ENCODE results near the gene STK11. TPM values are rescaled to one million over a fixed set of nuclear protein-coding genes. Genes with fewer than 3 reads are reported as not detected.

The STK11 gene
- total and polyA plus RNA-seq, 2 donors, result 31.7 to 56.5 TPM

GRCh38 chr19:1248139-1248785, 42.7 kb downstream of the STK11 start, which contains the start of gene MIDN:
MIDN (plus strand) TSS chr19:1248583; CDS start chr19:1250297, 1,714 bp downstream.
- peak within 1 kb of the TSS; percentile 99 for H3K27ac ChIP-seq (ENCODE audit: low read depth)
- peaks cover 4% of the 10 kb centered on the region for H3K4me1 ChIP-seq (ENCODE audit: insufficient read depth)
- no peaks in the 10 kb centered on the region for H3K36me3 ChIP-seq (ENCODE audit: insufficient read depth)
- peak within 1 kb of the TSS; percentile 64 for H3K4me3 ChIP-seq (ENCODE audit: low read depth, low read length)
- DNase-seq (ENCODE audit: extremely low spot score), result no peak
- 1% methylated on average over 59 of the region's 60 CpGs for WGBS

- Histone ChIP-seq H3K36me3 (ENCODE audit: insufficient read depth) (no peaks in the 10 kb centered on the region), H3K4me3 (ENCODE audit: low read depth, low read length) (peak overlapping the region; percentile 64), H3K27ac (ENCODE audit: low read depth) (peak overlapping the region; percentile 99), H3K4me1 (ENCODE audit: insufficient read depth) (peaks cover 4% of the 10 kb centered on the region)
- under 1% methylated on average over 74 of the region's 74 CpGs for WGBS
- no peak for DNase-seq (ENCODE audit: extremely low spot score)
Measured at GRCh38 chr19:1248786-1249297, 43.3 kb downstream of the STK11 start.

GRCh38 chr19:1249298-1249989, 43.9 kb downstream of the STK11 start:
- Histone ChIP-seq H3K4me1 (ENCODE audit: insufficient read depth) (peaks cover 4% of the 10 kb centered on the region), H3K27ac (ENCODE audit: low read depth) (peak overlapping the region; percentile 99), H3K4me3 (ENCODE audit: low read depth, low read length) (peak overlapping the region; percentile 98), H3K36me3 (ENCODE audit: insufficient read depth) (no peaks in the 10 kb centered on the region)
- DNase-seq (ENCODE audit: extremely low spot score), result peak; percentile 87
- under 1% methylated on average over 102 of the region's 102 CpGs for WGBS

- DNase-seq (ENCODE audit: extremely low spot score), result no peak
- H3K4me3 ChIP-seq (ENCODE audit: low read depth, low read length), result peak overlapping the region; percentile 98
- H3K27ac ChIP-seq (ENCODE audit: low read depth), result peak overlapping the region; percentile 98
- WGBS, result under 1% methylated on average over 67 of the region's 67 CpGs
- H3K36me3 ChIP-seq (ENCODE audit: insufficient read depth), result peaks cover 3% of the 10 kb centered on the region
- H3K4me1 ChIP-seq (ENCODE audit: insufficient read depth), result peaks cover 4% of the 10 kb centered on the region
Measured at GRCh38 chr19:1249990-1250436, 44.4 kb downstream of the STK11 start.

GRCh38 chr19:1250437-1251260, 45.1 kb downstream of the STK11 start:
- peak overlapping the region; percentile 98 for H3K4me3 ChIP-seq (ENCODE audit: low read depth, low read length)
- DNase-seq (ENCODE audit: extremely low spot score), result no peak
- H3K27ac ChIP-seq (ENCODE audit: low read depth), result peak overlapping the region; percentile 98
- peaks cover 1% of the 10 kb centered on the region for H3K4me1 ChIP-seq (ENCODE audit: insufficient read depth)
- WGBS, result under 1% methylated on average over 90 of the region's 90 CpGs
- peaks cover 5% of the 10 kb centered on the region for H3K36me3 ChIP-seq (ENCODE audit: insufficient read depth)

GRCh38 chr19:1251330-1252220, 46.0 kb downstream of the STK11 start:
- Histone ChIP-seq H3K4me1 (ENCODE audit: insufficient read depth) (peaks cover 1% of the 10 kb centered on the region), H3K27ac (ENCODE audit: low read depth) (peak overlapping the region; percentile 98), H3K4me3 (ENCODE audit: low read depth, low read length) (peak overlapping the region; percentile 98), H3K36me3 (ENCODE audit: insufficient read depth) (peaks cover 8% of the 10 kb centered on the region)
- DNase-seq (ENCODE audit: extremely low spot score), result no peak
- WGBS, result 7% methylated on average over 41 of the region's 41 CpGs

GRCh38 chr19:1252221-1252820, 46.7 kb downstream of the STK11 start:
- peaks cover 1% of the 10 kb centered on the region for H3K4me1 ChIP-seq (ENCODE audit: insufficient read depth)

GRCh38 chr19:1252821-1253513, 47.4 kb downstream of the STK11 start:
- DNase-seq (ENCODE audit: extremely low spot score), result no peak
- Histone ChIP-seq H3K36me3 (ENCODE audit: insufficient read depth) (peaks cover 11% of the 10 kb centered on the region), H3K27ac (ENCODE audit: low read depth) (peak overlapping the region; percentile 98), H3K4me3 (ENCODE audit: low read depth, low read length) (peak overlapping the region; percentile 98), H3K4me1 (ENCODE audit: insufficient read depth) (peaks cover 1% of the 10 kb centered on the region)
- under 1% methylated on average over 26 of the region's 26 CpGs for WGBS

More at GRCh38 chr19:1252221-1252820, 46.7 kb downstream of the STK11 start:
- peaks cover 11% of the 10 kb centered on the region for H3K36me3 ChIP-seq (ENCODE audit: insufficient read depth)
- H3K27ac ChIP-seq (ENCODE audit: low read depth), result peak overlapping the region; percentile 98
- under 1% methylated on average over 30 of the region's 30 CpGs for WGBS
- peak overlapping the region; percentile 98 for H3K4me3 ChIP-seq (ENCODE audit: low read depth, low read length)
- no peak for DNase-seq (ENCODE audit: extremely low spot score)

- DNase-seq (ENCODE audit: extremely low spot score), result no peak
- H3K36me3 ChIP-seq (ENCODE audit: insufficient read depth), result peaks cover 11% of the 10 kb centered on the region
- peak overlapping the region; percentile 98 for H3K27ac ChIP-seq (ENCODE audit: low read depth)
- H3K4me3 ChIP-seq (ENCODE audit: low read depth, low read length), result peak overlapping the region; percentile 98
- H3K4me1 ChIP-seq (ENCODE audit: insufficient read depth), result peaks cover 1% of the 10 kb centered on the region
- 29% methylated on average over 23 of the region's 23 CpGs for WGBS
Measured at GRCh38 chr19:1253514-1254080, 48.0 kb downstream of the STK11 start.

- Histone ChIP-seq H3K27ac (ENCODE audit: low read depth) (peak overlapping the region; percentile 98), H3K4me1 (ENCODE audit: insufficient read depth) (peaks cover 1% of the 10 kb centered on the region), H3K4me3 (ENCODE audit: low read depth, low read length) (peak overlapping the region; percentile 98), H3K36me3 (ENCODE audit: insufficient read depth) (peaks cover 11% of the 10 kb centered on the region)
- no peak for DNase-seq (ENCODE audit: extremely low spot score)
- 69% methylated on average over 37 of the region's 37 CpGs for WGBS
Measured at GRCh38 chr19:1254081-1254527, 48.5 kb downstream of the STK11 start.

- WGBS, result 85% methylated on average over 20 of the region's 20 CpGs
- no peak for DNase-seq (ENCODE audit: extremely low spot score)
- H3K4me3 ChIP-seq (ENCODE audit: low read depth, low read length), result no peak overlapping the region
- H3K36me3 ChIP-seq (ENCODE audit: insufficient read depth), result peaks cover 11% of the 10 kb centered on the region
- peak overlapping the region; percentile 98 for H3K27ac ChIP-seq (ENCODE audit: low read depth)
- H3K4me1 ChIP-seq (ENCODE audit: insufficient read depth), result peaks cover 3% of the 10 kb centered on the region
Measured at GRCh38 chr19:1254530-1255185, 49.1 kb downstream of the STK11 start.
